HG03095 (cell line): ENCODE measurements around the gene CLPX.
A peak's percentile ranks its signal among the peaks of the same experiment; 100 is the strongest.
"Not testable (repeated sequence)": the region's sequence is repeated elsewhere in the genome, so short reads cannot be mapped to it uniquely, and the experiment has no call there.

Experiments used
- ATAC-seq: cut with Tn5 transposase; IDR thresholded peaks from one replicate; pipeline ENCODE4 v1.9.1; 2021; ENCODE audit warnings: moderate library complexity; ENCODE audit not compliant: unreplicated experiment

Gene CLPX

GRCh38 chr15:65184868-65185717 lies at the start of gene CLPX:
Gene CLPX, minus strand, starts transcription at chr15:65185342. Its CDS starts 189 bp downstream, at chr15:65185153.
- ATAC-seq = peak; percentile 61

GRCh38 chr15:65233696-65234095 lies 48.6 kb upstream of the CLPX start:
- ATAC-seq = no peak

- no peak for ATAC-seq
Observed at GRCh38 chr15:65232520-65232919, 47.4 kb upstream of the CLPX start.

DNA sequence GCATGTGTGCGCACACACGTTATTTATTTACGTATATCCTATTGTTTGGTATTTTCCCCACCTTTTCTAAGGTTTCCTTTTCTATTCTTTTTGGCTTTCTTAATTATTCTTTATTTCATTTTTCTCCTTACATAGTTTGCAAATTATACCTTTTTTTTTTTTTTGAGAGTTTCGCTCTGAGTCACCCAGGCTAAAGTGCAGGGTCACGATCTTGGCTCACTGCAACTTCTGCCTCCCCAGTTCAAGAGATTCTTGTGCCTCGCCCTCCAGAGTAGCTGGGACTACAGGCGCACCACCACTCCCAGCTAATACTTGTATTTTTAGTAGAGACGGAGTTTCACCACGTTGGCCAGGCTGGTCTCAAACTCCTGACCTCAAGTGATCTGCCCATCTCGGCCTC lies 46.2 kb upstream of the CLPX start:
- no peak for ATAC-seq

GRCh38 chr15:65226901-65227300 lies 41.8 kb upstream of the CLPX start:
- ATAC-seq = not testable (repeated sequence)

DNA sequence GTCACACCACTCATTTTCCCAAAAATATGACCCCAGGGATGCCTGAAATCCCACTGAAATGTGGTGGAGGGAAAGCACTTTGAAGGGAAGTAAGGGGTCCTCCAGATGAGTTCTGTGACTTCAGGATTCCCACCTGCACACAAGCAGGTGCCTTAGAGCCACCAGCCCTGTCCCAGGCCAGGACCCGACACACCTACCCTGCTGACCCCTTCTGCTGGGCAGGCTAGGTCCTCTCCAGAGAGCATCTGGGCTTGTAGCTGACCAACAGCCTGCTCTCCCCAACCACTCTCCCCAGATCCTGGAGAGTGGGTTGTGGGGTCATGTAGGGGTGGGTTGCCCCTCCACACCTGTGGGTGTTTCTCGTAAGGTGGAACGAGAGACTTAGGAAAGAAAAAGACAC lies 41.1 kb upstream of the CLPX start:
- ATAC-seq = no peak

DNA sequence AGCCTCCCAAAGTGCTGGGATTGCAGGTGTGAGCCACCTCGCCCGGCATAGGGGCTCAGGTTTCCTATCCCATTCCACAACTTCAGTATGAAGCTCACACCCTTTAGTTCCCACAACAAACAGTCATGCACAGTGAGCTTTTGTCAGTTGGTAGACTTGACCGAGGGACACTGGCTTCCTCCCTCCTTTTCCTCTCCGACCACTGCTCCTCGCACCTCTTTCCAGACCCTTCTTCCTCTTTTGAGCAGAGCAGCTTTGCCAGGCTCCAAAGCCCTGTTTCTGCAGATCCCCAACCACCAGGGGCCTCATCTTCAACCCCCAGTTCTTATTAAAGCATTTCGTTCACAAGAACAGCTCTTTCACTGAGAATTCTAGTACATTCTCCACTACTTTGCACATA lies 38.9 kb upstream of the CLPX start:
- ATAC-seq = no peak

DNA sequence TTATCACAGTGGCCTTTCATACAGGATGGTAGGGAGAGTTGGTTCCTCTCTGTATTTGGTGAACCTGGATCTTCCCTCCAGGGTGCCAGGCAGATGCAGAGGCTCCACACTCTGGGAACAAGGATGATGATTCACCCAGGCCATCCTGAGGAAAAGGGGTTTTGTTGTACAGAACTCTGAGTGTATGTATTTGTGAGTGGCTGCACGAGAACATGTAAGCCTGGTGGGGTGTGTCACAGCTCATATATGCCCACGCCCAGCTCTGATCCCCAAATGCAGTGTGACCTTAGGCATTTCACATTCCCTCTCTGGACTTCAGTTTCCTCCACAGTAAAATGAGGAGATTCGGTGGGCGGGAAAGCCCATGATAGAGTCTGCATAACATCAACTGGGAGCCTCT lies 37.7 kb upstream of the CLPX start:
- ATAC-seq = no peak

GRCh38 chr15:65221697-65222096 lies 36.6 kb upstream of the CLPX start:
- ATAC-seq = no peak

DNA sequence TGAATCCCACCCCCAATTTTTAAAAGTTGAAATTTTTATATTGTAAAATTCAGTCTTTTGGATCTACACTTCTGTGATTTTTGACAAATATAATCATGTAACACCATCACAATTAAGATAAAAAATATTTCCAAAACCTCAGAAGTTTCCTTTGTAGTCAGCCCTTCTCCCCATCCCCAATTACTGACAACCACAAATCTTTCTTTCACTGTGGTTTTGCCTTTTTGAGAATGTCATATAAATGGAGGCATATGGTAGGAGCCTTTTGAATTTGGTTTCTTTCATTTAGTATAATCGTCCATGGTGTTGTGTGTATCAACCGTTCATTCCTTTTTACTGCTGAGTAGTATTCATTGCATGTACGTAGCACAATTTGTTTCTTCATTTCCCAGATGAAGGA lies 34.0 kb upstream of the CLPX start:
- no peak for ATAC-seq

DNA sequence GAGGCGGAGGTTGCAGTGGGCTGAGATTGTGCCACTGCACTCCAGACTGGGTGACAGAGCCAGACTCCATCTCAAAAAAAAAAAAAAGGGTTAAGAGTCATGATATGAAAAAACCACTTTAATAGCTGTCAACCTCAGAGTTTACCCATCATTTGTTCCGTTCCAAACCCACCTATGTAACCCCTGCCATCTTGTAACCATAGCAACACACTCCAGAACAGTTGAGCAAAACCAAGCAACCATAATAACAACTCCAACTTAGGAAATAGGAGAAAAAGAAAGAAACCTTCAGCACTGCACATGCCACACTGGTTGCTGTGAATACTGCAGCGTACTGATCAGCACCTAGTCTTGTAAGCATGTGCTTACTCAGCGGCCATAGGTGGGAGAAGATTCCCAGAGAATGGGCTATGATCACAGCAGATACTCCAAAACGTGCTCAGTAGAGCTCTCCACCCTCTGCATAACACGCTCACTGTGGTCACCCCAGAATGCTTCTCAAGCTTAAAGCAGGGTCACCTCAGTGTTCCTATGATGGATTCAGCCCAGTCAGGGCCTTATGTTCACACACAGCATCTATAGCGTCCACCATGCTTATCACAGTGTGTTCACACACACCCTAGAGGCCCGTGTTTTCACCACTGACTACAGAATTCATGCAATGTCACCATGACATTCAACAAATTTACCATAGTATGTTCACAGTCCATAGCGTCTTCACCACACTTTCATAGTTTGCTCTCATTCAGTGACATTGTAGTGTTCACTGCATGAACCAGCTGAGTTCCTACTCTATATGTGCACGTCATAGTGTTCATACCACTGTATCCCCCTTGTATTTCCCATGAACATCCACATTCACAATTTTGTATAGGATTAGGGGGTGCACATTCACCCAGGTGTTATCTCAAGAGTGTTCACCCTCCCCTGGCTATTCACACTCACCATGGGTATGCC lies 32.7 kb upstream of the CLPX start:
- ATAC-seq = no peak

DNA sequence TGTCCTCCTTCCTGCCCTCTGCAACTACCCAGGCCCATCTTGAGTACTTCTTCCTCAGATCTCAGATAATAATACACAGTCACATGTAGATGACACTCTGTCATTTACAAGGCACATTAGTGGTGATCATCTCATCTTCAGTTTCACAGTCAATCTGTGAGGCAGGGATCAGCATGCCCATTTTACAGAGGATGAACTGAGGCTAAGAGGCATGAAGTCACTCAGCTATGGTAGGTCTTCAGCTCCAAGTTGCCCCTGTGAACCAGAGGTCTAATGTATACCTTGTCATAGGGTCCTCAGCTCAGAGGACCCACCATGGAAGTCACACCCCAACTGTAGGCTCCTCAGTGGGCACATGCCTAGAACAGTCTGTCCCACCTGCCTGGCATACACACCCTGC lies 30.4 kb upstream of the CLPX start:
- no peak for ATAC-seq

DNA sequence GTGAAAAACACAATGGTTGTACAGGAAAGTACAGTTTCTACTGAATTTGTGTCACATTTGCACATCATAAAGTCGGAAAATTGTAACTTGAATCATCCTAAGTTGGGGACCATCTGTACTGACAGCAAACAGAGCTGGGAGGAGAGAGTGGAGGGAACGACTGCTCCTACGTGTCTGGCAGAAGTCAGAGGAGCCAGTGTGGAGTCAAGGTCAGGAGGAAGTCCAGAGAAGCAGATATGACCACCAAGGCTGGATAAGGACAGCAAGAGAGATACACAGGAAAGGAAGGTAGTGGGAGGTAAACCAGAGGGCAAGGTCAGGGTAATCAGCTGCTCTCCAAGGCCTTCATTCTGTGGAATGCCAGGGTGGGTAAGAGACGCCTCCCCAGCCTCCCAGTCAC lies 28.9 kb upstream of the CLPX start:
- ATAC-seq = no peak

DNA sequence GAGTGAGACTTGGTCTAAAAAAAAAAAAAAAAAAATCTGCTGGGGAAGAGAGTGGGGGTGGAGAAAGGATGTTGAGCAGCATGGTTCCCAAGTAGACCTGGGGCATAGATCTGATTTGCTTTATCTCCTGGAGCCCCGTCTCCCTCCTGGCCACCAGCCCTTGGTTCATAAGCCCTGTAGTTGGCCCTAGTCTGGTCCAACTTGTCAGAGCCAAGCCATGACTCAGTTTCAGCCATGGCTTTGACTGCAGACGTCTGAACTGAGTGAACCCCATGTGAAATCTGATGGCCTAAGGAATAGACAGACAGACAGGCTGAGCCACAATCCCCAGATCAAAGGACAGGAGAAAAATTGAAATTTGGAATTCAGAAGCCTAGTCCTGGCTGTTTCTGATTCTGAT lies 28.1 kb upstream of the CLPX start:
- ATAC-seq = no peak

DNA sequence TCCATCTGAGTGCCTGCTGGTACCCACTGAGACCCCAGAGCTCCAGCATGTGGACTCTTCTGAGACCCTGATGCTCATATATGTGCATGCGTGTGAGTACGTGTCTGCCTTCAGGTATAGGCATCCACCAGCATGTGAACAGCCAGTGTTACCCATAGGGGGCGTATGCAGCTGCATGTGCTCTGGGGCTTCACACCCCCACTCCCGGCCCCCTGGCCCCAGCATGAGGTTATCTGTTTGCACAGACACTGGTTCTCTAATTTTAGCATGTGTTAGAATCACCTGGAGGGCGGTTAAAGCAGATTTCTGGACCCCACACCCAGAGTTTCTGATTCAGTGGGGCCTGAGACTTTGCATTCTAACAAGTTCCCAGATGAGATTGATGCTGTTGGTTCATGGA lies 27.0 kb upstream of the CLPX start:
- no peak for ATAC-seq

- no peak for ATAC-seq
Observed at GRCh38 chr15:65211482-65211982, 26.4 kb upstream of the CLPX start.

GRCh38 chr15:65210770-65211481 lies 25.8 kb upstream of the CLPX start, which contains the start of gene CILP:
Gene CILP, minus strand, starts transcription at chr15:65211473. Its CDS starts 1,718 bp downstream, at chr15:65209755.
- no peak for ATAC-seq

- no peak for ATAC-seq
Observed at GRCh38 chr15:65209701-65210643, 24.8 kb upstream of the CLPX start.

DNA sequence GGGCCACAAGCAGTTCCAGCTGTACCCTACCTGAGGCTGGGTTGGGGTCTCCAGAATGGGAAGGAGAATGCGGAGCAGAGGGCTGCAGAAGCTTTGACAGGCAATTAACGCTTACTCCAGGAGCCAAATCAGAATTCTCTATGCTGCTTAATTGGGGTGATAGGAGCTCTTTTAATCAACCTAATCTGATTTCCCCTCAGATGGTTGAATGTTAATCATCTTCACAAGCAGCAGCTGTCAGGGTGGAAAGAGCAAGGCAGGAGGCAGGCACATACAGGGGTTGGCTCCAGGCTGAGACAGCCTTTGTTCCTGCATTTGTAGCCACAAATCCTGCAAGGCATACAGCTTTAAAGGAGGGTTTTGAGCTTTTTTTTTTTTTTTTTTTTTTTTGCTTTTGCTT lies 23.5 kb upstream of the CLPX start:
- no peak for ATAC-seq
